HG02623 (cell line): Measurements from ENCODE around the gene EFR3B.
A peak's percentile ranks its signal among the peaks of the same experiment; 100 is the strongest.
"Not testable (repeated sequence)": the region's sequence is repeated elsewhere in the genome, so short reads cannot be mapped to it uniquely, and the experiment has no call there.

Experiments
- ATAC-seq: cut with Tn5 transposase; IDR thresholded peaks from one replicate; pipeline ENCODE4 v1.9.1; 2021; ENCODE audit warnings: moderate library complexity; ENCODE audit not compliant: unreplicated experiment

Gene EFR3B

GRCh38 chr2:25041928-25042320 lies at the start of gene EFR3B:
TSS of gene EFR3B (plus strand) at chr2:25042076. CDS start at chr2:25042313, 237 bp downstream.
- ATAC-seq: peak; percentile 80

- no peak for ATAC-seq
Measured at GRCh38 chr2:24993406-24994145, 48.3 kb upstream of the EFR3B start.

- no peak for ATAC-seq
Measured at GRCh38 chr2:24994146-24994724, 47.6 kb upstream of the EFR3B start.

GRCh38 chr2:24999097-24999496 lies 42.8 kb upstream of the EFR3B start:
- ATAC-seq: not testable (repeated sequence)

GRCh38 chr2:25000036-25000435 lies 41.8 kb upstream of the EFR3B start:
- ATAC-seq: no peak

- no peak for ATAC-seq
Measured at GRCh38 chr2:25000503-25001324, 41.2 kb upstream of the EFR3B start.

GRCh38 chr2:25001325-25001637 lies 40.6 kb upstream of the EFR3B start:
- ATAC-seq: no peak

GRCh38 chr2:25002066-25002465 lies 39.8 kb upstream of the EFR3B start:
- no peak for ATAC-seq

GRCh38 chr2:25009954-25010353 lies 31.9 kb upstream of the EFR3B start:
- no peak for ATAC-seq

- ATAC-seq: not testable (repeated sequence)
Measured at GRCh38 chr2:25011342-25011741, 30.5 kb upstream of the EFR3B start.

- ATAC-seq: no peak
Measured at GRCh38 chr2:25014631-25015030, 27.2 kb upstream of the EFR3B start.

GRCh38 chr2:25018681-25019080 lies 23.2 kb upstream of the EFR3B start:
- no peak for ATAC-seq

GRCh38 chr2:25021791-25022362 lies 20.0 kb upstream of the EFR3B start:
- ATAC-seq: no peak

- no peak for ATAC-seq
Measured at GRCh38 chr2:25023333-25023732, 18.5 kb upstream of the EFR3B start.

- no peak for ATAC-seq
Measured at GRCh38 chr2:25025229-25026007, 16.5 kb upstream of the EFR3B start.

- ATAC-seq: no peak
Measured at GRCh38 chr2:25026008-25026530, 15.8 kb upstream of the EFR3B start.

- ATAC-seq: no peak
Measured at GRCh38 chr2:25029183-25029554, 12.7 kb upstream of the EFR3B start.

GRCh38 chr2:25030702-25031101 lies 11.2 kb upstream of the EFR3B start:
- no peak for ATAC-seq

- no peak for ATAC-seq
Measured at GRCh38 chr2:25032094-25032493, 9.8 kb upstream of the EFR3B start.

GRCh38 chr2:25032901-25033300 lies 9.0 kb upstream of the EFR3B start:
- ATAC-seq: no peak

- no peak for ATAC-seq
Measured at GRCh38 chr2:25034081-25034480, 7.8 kb upstream of the EFR3B start.
